Endothelial cell of umbilical vein (primary cell): Measurements from ENCODE around the gene HPSE2.

Experiments
- EZH2 ChIP-seq: IDR thresholded peaks from 2 replicates; pipeline ENCODE4 v1.6.1; 2012; ENCODE audit warnings: borderline replicate concordance, low read depth, mild to moderate bottlenecking, moderate library complexity, low read length, inconsistent platforms; ENCODE audit not compliant: severe bottlenecking
- MYC ChIP-seq: IDR thresholded peaks from one replicate; pipeline ENCODE4 v1.6.1; 2011; ENCODE audit warnings: mild to moderate bottlenecking, low read depth, low read length
- POLR2A ChIP-seq: IDR thresholded peaks from 2 replicates; pipeline ENCODE4 v1.6.1; 2012; ENCODE audit warnings: low read depth, mild to moderate bottlenecking, control low read depth, low read length
- TF ChIP-seq, protein P1 (sequence below), 2 donors: IDR thresholded peaks; 1 replicate in 1 of 2; 2 replicates in 1 of 2; pipeline ENCODE4 v1.5.1; 2011; ENCODE audit warnings: low read length in 2 of 2, mild to moderate bottlenecking in 2 of 2, moderate library complexity in 2 of 2, control low read depth in 1 of 2, inconsistent platforms in 1 of 2, low read depth in 1 of 2; ENCODE audit not compliant: insufficient read depth in 1 of 2; ENCODE audit errors: extremely low read depth in 1 of 2

DNA sequence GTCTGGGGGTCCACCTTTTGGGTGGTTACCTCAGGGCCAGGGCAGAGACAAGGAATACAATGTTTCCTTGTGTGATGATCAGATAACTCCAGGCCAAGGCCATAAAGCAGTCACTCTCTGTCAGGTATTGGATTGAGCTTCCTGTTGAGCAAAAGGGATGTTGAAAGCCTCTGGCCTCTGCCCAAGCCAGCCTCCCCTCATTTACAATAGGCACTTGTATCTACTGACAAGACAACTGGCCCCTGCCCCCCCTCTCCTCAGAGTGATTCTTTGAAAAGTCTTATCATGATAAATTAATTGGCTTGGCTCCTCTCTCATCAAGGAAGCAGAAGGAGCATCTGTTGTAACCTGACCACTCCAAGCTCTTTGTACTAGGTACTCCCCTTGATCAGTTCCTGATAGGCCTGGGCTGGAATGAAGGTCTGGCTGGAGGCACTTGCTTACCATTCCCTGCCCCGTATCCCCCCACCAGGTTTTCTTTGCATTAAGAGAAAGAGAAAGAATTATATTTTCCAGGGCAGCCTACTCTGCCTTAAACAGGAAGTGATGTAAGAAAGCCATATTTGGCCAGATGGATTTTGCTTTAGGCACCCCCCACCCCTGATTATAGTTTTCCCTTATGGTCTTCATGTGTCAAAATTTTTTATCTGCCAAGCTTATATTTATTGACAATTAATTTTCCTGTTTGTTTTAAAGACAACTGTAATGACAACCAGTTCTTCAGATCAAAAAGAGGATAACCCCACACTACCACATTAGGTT, 746.8 kb downstream of the HPSE2 start:
- TF ChIP-seq POLR2A (no peak), EZH2 (no peak), MYC (no peak)
- TF ChIP-seq, protein P1, sequence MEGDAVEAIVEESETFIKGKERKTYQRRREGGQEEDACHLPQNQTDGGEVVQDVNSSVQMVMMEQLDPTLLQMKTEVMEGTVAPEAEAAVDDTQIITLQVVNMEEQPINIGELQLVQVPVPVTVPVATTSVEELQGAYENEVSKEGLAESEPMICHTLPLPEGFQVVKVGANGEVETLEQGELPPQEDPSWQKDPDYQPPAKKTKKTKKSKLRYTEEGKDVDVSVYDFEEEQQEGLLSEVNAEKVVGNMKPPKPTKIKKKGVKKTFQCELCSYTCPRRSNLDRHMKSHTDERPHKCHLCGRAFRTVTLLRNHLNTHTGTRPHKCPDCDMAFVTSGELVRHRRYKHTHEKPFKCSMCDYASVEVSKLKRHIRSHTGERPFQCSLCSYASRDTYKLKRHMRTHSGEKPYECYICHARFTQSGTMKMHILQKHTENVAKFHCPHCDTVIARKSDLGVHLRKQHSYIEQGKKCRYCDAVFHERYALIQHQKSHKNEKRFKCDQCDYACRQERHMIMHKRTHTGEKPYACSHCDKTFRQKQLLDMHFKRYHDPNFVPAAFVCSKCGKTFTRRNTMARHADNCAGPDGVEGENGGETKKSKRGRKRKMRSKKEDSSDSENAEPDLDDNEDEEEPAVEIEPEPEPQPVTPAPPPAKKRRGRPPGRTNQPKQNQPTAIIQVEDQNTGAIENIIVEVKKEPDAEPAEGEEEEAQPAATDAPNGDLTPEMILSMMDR (IDR thresholded peaks at IDR 0.05; ENCODE audit: extremely low read depth in 1 of 2, insufficient read depth in 1 of 2, low read depth in 1 of 2, low read length in 2 of 2): no peak
